ENCODE results near the gene PPP1R13L.

PPP1R13L gene

GRCh38 chr19:45406226-45407090 lies 1.6 kb upstream of the PPP1R13L start, which contains the start of gene POLR1G (continued):
- TF ChIP-seq ZNF274 (IDR thresholded peaks at IDR 0.05; ENCODE audit: low read length) (no peak), ZNF274 (tag by site-specific recombination; IDR thresholded peaks at IDR 0.05; ENCODE audit: borderline replicate concordance) (no peak), YY1 (tag by site-specific recombination; IDR thresholded peaks at IDR 0.05) (0 out of 2 replicates have a peak, but pooled peaks have one; percentile 39), ZXDB (tag by site-specific recombination; IDR thresholded peaks at IDR 0.05) (peak; percentile 92), ZNF610 (tag by site-specific recombination; IDR thresholded peaks at IDR 0.05; ENCODE audit: borderline replicate concordance) (peak; percentile 7; the same call in 1 of the 2 replicates), ZFHX2 (tag by site-specific recombination; conservative IDR thresholded peaks at IDR 0.05) (peak; percentile 70), KLF10 (tag by site-specific recombination; IDR thresholded peaks at IDR 0.05) (peak; percentile 75), ZNF211 (tag by site-specific recombination; IDR thresholded peaks at IDR 0.05; ENCODE audit: low read depth) (no peak), ZNF558 (tag by site-specific recombination; IDR thresholded peaks at IDR 0.05) (no peak), KLF9 (tag by site-specific recombination; IDR thresholded peaks at IDR 0.05; ENCODE audit: low read depth) (peak; percentile 73), ZNF513 (tag by site-specific recombination; IDR thresholded peaks at IDR 0.05) (0 out of 2 replicates have a peak, but pooled peaks have one; percentile 21), ZIC2 (tag by site-specific recombination; IDR thresholded peaks at IDR 0.05) (peak; percentile 71), ZNF707 (tag by site-specific recombination; IDR thresholded peaks at IDR 0.05) (no peak), ZNF580 (tag by site-specific recombination; IDR thresholded peaks at IDR 0.05) (peak; percentile 97), ZNF76 (tag by site-specific recombination; IDR thresholded peaks at IDR 0.05; ENCODE audit: borderline replicate concordance, low read depth) (peak; percentile 82), ZBTB44 (tag by site-specific recombination; IDR thresholded peaks at IDR 0.05) (peak; percentile 59), ZNF366 (tag by site-specific recombination; conservative IDR thresholded peaks at IDR 0.05) (0 out of 2 replicates have a peak, but pooled peaks have one; percentile 4)
- TF ChIP-seq, protein P1, sequence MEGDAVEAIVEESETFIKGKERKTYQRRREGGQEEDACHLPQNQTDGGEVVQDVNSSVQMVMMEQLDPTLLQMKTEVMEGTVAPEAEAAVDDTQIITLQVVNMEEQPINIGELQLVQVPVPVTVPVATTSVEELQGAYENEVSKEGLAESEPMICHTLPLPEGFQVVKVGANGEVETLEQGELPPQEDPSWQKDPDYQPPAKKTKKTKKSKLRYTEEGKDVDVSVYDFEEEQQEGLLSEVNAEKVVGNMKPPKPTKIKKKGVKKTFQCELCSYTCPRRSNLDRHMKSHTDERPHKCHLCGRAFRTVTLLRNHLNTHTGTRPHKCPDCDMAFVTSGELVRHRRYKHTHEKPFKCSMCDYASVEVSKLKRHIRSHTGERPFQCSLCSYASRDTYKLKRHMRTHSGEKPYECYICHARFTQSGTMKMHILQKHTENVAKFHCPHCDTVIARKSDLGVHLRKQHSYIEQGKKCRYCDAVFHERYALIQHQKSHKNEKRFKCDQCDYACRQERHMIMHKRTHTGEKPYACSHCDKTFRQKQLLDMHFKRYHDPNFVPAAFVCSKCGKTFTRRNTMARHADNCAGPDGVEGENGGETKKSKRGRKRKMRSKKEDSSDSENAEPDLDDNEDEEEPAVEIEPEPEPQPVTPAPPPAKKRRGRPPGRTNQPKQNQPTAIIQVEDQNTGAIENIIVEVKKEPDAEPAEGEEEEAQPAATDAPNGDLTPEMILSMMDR (tag by site-specific recombination; IDR thresholded peaks at IDR 0.05) = peak; percentile 55; the same call in 1 of the 2 replicates
- TF ChIP-seq, protein P2, sequence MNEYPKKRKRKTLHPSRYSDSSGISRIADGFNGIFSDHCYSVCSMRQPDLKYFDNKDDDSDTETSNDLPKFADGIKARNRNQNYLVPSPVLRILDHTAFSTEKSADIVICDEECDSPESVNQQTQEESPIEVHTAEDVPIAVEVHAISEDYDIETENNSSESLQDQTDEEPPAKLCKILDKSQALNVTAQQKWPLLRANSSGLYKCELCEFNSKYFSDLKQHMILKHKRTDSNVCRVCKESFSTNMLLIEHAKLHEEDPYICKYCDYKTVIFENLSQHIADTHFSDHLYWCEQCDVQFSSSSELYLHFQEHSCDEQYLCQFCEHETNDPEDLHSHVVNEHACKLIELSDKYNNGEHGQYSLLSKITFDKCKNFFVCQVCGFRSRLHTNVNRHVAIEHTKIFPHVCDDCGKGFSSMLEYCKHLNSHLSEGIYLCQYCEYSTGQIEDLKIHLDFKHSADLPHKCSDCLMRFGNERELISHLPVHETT (tag by site-specific recombination; IDR thresholded peaks at IDR 0.05) = peak; percentile 67; the same call in 1 of the 2 replicates
- TF ChIP-seq, protein P3, sequence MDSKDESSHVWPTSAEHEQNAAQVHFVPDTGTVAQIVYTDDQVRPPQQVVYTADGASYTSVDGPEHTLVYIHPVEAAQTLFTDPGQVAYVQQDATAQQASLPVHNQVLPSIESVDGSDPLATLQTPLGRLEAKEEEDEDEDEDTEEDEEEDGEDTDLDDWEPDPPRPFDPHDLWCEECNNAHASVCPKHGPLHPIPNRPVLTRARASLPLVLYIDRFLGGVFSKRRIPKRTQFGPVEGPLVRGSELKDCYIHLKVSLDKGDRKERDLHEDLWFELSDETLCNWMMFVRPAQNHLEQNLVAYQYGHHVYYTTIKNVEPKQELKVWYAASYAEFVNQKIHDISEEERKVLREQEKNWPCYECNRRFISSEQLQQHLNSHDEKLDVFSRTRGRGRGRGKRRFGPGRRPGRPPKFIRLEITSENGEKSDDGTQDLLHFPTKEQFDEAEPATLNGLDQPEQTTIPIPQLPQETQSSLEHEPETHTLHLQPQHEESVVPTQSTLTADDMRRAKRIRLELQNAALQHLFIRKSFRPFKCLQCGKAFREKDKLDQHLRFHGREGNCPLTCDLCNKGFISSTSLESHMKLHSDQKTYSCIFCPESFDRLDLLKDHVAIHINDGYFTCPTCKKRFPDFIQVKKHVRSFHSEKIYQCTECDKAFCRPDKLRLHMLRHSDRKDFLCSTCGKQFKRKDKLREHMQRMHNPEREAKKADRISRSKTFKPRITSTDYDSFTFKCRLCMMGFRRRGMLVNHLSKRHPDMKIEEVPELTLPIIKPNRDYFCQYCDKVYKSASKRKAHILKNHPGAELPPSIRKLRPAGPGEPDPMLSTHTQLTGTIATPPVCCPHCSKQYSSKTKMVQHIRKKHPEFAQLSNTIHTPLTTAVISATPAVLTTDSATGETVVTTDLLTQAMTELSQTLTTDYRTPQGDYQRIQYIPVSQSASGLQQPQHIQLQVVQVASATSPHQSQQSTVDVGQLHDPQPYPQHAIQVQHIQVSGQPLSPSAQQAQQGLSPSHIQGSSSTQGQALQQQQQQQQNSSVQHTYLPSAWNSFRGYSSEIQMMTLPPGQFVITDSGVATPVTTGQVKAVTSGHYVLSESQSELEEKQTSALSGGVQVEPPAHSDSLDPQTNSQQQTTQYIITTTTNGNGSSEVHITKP (tag by site-specific recombination; IDR thresholded peaks at IDR 0.05) = peak; percentile 100
- TF ChIP-seq, protein P4, sequence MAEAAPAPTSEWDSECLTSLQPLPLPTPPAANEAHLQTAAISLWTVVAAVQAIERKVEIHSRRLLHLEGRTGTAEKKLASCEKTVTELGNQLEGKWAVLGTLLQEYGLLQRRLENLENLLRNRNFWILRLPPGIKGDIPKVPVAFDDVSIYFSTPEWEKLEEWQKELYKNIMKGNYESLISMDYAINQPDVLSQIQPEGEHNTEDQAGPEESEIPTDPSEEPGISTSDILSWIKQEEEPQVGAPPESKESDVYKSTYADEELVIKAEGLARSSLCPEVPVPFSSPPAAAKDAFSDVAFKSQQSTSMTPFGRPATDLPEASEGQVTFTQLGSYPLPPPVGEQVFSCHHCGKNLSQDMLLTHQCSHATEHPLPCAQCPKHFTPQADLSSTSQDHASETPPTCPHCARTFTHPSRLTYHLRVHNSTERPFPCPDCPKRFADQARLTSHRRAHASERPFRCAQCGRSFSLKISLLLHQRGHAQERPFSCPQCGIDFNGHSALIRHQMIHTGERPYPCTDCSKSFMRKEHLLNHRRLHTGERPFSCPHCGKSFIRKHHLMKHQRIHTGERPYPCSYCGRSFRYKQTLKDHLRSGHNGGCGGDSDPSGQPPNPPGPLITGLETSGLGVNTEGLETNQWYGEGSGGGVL (tag by site-specific recombination; IDR thresholded peaks at IDR 0.05) = peak; percentile 34

Data from HEK293 (cell line).